AG04450 (cell line): ENCODE results near the gene ADAMTSL5. TPM values are rescaled to one million over a fixed set of nuclear protein-coding genes. Genes with fewer than 3 reads are reported as not detected.

ENCODE experiments used
- CTCF ChIA-PET: fragments of 300-600, 350-600 bp; formaldehyde crosslinking; extraction: SDS; loops from one replicate; lab custom pipeline; 2022; ENCODE audit warnings: antibody characterized with exemption, inconsistent platforms; lab: Charles Lee
- POLR2A ChIA-PET: fragments of 350-600 bp; formaldehyde crosslinking; extraction: SDS; loops from one replicate; lab custom pipeline; 2021; ENCODE audit warnings: antibody characterized with exemption, inconsistent platforms; lab: Yijun Ruan, JAX
- DNase-seq: peaks from one replicate; pipeline ENCODE4 v3.0.0-alpha.2; 2011; ENCODE audit warnings: low read depth, low spot score
- H3K27ac ChIP-seq: one replicate; pipeline ENCODE4 v1.5.1; 2012; ENCODE audit warnings: low read depth, low read length, control low read depth
- H3K27me3 ChIP-seq: one replicate; pipeline ENCODE4 v1.6.0; 2012; ENCODE audit warnings: low read length; ENCODE audit not compliant: control insufficient read depth, insufficient read depth
- H3K4me3 ChIP-seq: 2 replicates; pipeline ENCODE4 v1.5.1; 2011; ENCODE audit warnings: mild to moderate bottlenecking, low read depth, low read length, control low read depth
- H3K9me3 ChIP-seq: 2 replicates; pipeline ENCODE4 v1.5.1; 2012; ENCODE audit warnings: low read length; ENCODE audit not compliant: control insufficient read depth, insufficient read depth
- polyA minus RNA-seq: library from RNA; depleted of rRNA, polyadenylated mRNA; stranded (reverse); fragments of >200 nt; gene quantifications from 2 replicates; pipeline ENCODE4 v1.2.3, GENCODE V29; 2011; rRNA and poly(A)+ RNA removed
- polyA plus RNA-seq: library from polyadenylated mRNA; depleted of rRNA; stranded (reverse); fragments of >200 nt; gene quantifications from 2 replicates; pipeline ENCODE4 v1.2.3, GENCODE V29; 2011; rRNA removed
- TF ChIP-seq, protein P1 (sequence below): IDR thresholded peaks from 2 replicates; pipeline ENCODE4 v1.5.1; 2011; ENCODE audit warnings: low read depth, low read length, control low read depth, inconsistent platforms

Gene ADAMTSL5, protein sequence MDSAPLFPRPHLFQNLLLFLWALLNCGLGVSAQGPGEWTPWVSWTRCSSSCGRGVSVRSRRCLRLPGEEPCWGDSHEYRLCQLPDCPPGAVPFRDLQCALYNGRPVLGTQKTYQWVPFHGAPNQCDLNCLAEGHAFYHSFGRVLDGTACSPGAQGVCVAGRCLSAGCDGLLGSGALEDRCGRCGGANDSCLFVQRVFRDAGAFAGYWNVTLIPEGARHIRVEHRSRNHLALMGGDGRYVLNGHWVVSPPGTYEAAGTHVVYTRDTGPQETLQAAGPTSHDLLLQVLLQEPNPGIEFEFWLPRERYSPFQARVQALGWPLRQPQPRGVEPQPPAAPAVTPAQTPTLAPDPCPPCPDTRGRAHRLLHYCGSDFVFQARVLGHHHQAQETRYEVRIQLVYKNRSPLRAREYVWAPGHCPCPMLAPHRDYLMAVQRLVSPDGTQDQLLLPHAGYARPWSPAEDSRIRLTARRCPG
- polyA plus RNA-seq: 5.6 and 7.5 TPM in 2 replicates
- 3.3 and 5.7 TPM in 2 replicates for polyA minus RNA-seq

DNA sequence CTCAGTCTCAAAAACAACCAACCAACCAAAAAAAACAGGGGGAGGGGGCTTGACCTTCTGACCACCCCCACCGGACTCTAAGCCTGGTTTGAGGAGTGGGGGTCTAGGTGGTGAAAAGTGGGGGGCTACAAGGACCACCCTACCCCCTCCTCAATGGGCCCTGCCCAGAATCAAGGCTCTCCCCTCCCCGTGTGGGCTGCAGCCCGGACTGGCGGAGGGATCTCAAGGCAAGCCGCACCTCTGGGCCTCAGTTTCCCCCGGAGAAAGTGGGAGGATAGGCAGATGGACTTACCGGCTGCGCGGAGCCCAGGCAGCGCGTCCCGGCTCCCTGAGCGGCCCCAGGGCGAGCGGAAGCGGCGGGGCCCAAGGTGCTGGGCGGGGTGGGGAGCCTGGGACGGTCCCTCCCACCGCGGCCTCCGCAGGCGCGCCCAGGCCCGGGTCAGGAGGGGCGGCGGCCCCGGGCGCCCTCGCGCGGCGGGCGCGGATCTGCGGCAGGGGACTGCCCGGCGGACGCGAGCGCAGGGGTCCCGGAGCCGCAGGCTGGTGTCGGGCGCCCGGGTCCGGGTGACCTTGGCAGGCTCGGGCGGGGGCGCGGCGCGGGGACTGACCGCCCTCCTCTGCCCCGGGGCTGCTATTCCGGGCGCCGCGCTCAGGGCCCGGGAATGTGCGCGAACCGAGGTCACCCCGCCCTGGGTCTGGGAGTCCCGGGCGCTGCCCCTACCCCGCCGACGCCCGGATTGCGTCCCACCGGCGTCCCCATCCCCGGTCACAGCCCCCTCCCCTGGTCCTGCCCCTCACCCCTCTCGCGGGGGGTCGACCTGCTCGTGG is at the start of gene ADAMTSL5:
ADAMTSL5 (minus strand) TSS at position 349 of the 828 bp plus-strand sequence. CDS start 2,076 bp downstream, outside the sequence.
- no peak for DNase-seq
- ChIA-PET CTCF (no interaction called here), POLR2A (no interaction called here)
- H3K27ac ChIP-seq: no peak within 1 kb of the TSS
- peak within 1 kb of the TSS; percentile 66 for H3K4me3 ChIP-seq
- peaks cover 14% of the 10 kb centered on the region for H3K9me3 ChIP-seq
- TF ChIP-seq, protein P1, sequence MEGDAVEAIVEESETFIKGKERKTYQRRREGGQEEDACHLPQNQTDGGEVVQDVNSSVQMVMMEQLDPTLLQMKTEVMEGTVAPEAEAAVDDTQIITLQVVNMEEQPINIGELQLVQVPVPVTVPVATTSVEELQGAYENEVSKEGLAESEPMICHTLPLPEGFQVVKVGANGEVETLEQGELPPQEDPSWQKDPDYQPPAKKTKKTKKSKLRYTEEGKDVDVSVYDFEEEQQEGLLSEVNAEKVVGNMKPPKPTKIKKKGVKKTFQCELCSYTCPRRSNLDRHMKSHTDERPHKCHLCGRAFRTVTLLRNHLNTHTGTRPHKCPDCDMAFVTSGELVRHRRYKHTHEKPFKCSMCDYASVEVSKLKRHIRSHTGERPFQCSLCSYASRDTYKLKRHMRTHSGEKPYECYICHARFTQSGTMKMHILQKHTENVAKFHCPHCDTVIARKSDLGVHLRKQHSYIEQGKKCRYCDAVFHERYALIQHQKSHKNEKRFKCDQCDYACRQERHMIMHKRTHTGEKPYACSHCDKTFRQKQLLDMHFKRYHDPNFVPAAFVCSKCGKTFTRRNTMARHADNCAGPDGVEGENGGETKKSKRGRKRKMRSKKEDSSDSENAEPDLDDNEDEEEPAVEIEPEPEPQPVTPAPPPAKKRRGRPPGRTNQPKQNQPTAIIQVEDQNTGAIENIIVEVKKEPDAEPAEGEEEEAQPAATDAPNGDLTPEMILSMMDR: no peak
- H3K27me3 ChIP-seq: peaks cover 5% of the 10 kb centered on the region

DNA sequence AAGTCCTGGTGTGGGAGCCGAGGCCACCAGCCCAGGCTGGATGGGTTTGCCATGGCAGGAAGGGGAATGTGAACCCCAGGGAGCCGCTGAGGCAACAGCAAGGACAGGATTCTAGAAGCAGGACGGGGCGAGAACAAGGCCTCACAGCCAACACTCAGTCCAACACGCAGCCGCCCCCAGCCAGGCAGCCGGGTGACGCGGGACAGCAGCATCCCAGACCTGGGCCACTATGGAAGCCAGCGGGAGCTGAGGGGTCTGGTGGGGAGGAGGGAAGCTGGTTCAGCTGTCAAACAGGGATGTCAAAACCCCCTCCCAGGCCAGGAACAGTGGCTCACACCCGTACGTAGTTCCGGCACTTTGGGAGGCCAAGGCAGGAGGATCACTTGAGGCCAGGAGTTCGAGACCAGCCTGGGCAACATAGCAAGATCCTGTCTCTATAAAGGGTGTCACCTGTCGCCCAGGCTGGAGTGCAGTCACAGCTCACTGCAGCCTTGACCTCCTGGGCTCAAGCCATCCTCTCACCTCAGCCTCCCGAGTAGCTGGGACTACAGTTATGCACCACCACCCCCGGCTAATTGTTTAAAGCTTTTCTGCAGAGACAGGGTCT is 48.5 kb upstream of the ADAMTSL5 start:
- DNase-seq: no peak
- CTCF ChIA-PET: interaction anchor here (0.5 kb wide), 1 partner anchor 15 kb away, joined by 3 read pairs; no protein-coding TSS in a partner anchor
- Histone ChIP-seq H3K4me3 (no peak overlapping the region), H3K27ac (no peak overlapping the region), H3K9me3 (no peaks in the 10 kb centered on the region; the same call in 1 of the 2 replicates), H3K27me3 (no peaks in the 10 kb centered on the region)
- TF ChIP-seq, protein P1: no peak
- POLR2A ChIA-PET: no interaction called here

DNA sequence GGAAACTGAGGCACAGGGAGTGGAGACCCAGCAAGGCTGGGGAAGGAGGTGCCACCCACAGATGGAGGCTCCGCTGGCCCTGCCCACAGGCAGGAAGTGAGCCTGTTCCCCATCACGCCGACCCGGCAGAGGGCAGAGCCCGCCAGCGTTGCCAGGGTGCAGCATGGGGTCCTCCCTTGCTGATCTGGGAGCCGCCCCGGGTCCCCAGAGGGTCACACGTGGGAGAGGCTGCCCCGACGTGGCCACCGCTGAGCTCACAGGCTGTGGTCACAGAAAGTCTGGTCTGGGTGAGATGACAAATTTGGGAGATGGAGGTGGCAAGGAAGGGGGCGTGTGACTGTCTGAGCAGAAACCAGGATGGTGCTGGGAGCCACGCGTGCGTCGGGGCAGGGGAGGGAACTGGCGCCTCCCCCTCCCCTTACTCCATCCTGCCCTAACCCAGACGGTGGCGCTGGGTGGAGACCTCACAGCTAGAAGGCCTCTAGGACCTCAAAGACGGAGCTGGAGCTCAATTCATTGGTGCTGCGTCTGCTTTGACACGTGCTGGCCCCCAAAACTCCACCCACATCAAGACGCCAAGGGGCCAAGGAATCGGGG is 47.6 kb upstream of the ADAMTSL5 start:
- CTCF ChIA-PET: interaction anchor here (0.5 kb wide), 1 partner anchor 14 kb away, joined by 3 read pairs; no protein-coding TSS in a partner anchor
- POLR2A ChIA-PET: no interaction called here
- TF ChIP-seq, protein P1: no peak
- H3K4me3 ChIP-seq: no peak overlapping the region
- H3K9me3 ChIP-seq: no peaks in the 10 kb centered on the region; the same call in 1 of the 2 replicates
- H3K27me3 ChIP-seq: no peaks in the 10 kb centered on the region
- H3K27ac ChIP-seq: no peak overlapping the region
- DNase-seq: no peak

DNA sequence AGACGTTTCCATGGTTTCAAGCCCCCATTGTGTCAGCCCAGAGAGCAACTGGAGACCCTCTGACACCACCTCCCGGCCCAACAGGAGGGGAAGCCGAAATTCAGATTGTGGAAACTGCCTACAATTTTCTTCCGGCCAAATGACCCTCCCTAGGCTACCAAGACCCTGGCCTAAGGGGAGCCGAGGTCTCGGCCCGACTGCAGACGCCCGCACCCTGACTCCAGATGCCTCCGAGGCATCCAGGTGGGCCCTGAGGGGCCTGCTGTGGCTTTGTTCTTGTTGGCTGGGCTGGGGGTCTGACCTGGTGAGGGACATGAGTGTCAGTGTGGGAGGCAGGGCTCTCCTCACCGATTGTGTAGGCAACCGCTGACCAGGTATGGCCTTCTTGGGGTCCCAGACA is 45.7 kb upstream of the ADAMTSL5 start:
- DNase-seq: no peak
- Histone ChIP-seq H3K9me3 (no peaks in the 10 kb centered on the region; the same call in 1 of the 2 replicates), H3K4me3 (no peak overlapping the region), H3K27me3 (no peaks in the 10 kb centered on the region), H3K27ac (no peak overlapping the region)
- CTCF ChIA-PET: no interaction called here
- POLR2A ChIA-PET: interaction anchor here (0.6 kb wide), 1 partner anchor 12 kb away, joined by 3 read pairs; no protein-coding TSS in a partner anchor
- TF ChIP-seq, protein P1: no peak
